WTC11 (cell line): ENCODE results near the gene SRC. TPM values are rescaled to one million over a fixed set of nuclear protein-coding genes. Genes with fewer than 3 reads are reported as not detected.

Source experiments
- ATAC-seq: fragments of 200-7000 bp; cut with Tn5 transposase; 2 replicates; pipeline ENCODE4 v1.10.0; 2021; ENCODE audit warnings: mild to moderate bottlenecking, moderate library complexity
- CTCF ChIA-PET: fragments of 300-600 bp; sonication (Branson Sonifier 250); formaldehyde crosslinking; loops from one replicate; lab custom pipeline; 2021; ENCODE audit warnings: antibody characterized with exemption; lab: Charles Lee
- POLR2A ChIA-PET: fragments of 350-600 bp; sonication (Branson Sonifier 250); formaldehyde crosslinking; loops from one replicate; lab custom pipeline; 2021; ENCODE audit warnings: antibody characterized with exemption; lab: Charles Lee
- DNase-seq: peaks from one replicate; pipeline ENCODE4 v3.0.0; 2021; ENCODE audit warnings: low spot score
- H3K27ac Mint-ChIP-seq: 2 replicates; pipeline ENCODE4 v1.8.0; 2021; ENCODE audit warnings: mixed read lengths
- H3K27me3 Mint-ChIP-seq: 2 replicates; pipeline ENCODE4 v1.8.0; 2021; ENCODE audit warnings: low read depth, mild to moderate bottlenecking, moderate library complexity, mixed read lengths
- H3K36me3 Mint-ChIP-seq: 2 replicates; pipeline ENCODE4 v1.8.0; 2021; ENCODE audit warnings: mixed read lengths
- H3K4me1 Mint-ChIP-seq: 2 replicates; pipeline ENCODE4 v1.8.0; 2022; ENCODE audit warnings: mixed read lengths
- H3K4me3 Mint-ChIP-seq: 2 replicates; pipeline ENCODE4 v1.8.0; 2021; ENCODE audit warnings: mild to moderate bottlenecking, moderate library complexity, mixed read lengths
- H3K9me3 Mint-ChIP-seq: 2 replicates; pipeline ENCODE4 v1.8.0; 2021; ENCODE audit warnings: mixed read lengths
- CBFB ChIP-seq: sonication (generic); formaldehyde crosslinking; IDR thresholded peaks from 2 replicates; pipeline ENCODE4 v1.8.1; 2022; ENCODE audit warnings: mild to moderate bottlenecking, low read depth, missing genetic modification reagents
- CREM ChIP-seq: sonication (generic); formaldehyde crosslinking; IDR thresholded peaks from 2 replicates; pipeline ENCODE4 v1.8.1; 2022; ENCODE audit warnings: mild to moderate bottlenecking, missing genetic modification reagents, moderate library complexity
- ELF4 ChIP-seq: sonication (generic); formaldehyde crosslinking; IDR thresholded peaks from 2 replicates; pipeline ENCODE4 v1.8.1; 2022; ENCODE audit warnings: low read depth, mild to moderate bottlenecking, moderate library complexity, missing genetic modification reagents
- EMX1 ChIP-seq: fragments of 250-450 bp; sonication (Bioruptor Pico); IDR thresholded peaks from 2 replicates; pipeline ENCODE4 v1.8.0; 2021; ENCODE audit warnings: mild to moderate bottlenecking
- ESRRA ChIP-seq: sonication (generic); formaldehyde crosslinking; IDR thresholded peaks from 2 replicates; pipeline ENCODE4 v1.8.1; 2022; ENCODE audit warnings: mild to moderate bottlenecking, missing genetic modification reagents, borderline replicate concordance
- FOXK1 ChIP-seq: sonication (generic); formaldehyde crosslinking; IDR thresholded peaks from 2 replicates; pipeline ENCODE4 v1.8.0; 2022; ENCODE audit warnings: mild to moderate bottlenecking, moderate library complexity, missing genetic modification reagents
- FOXP1 ChIP-seq: sonication (generic); formaldehyde crosslinking; IDR thresholded peaks from 2 replicates; pipeline ENCODE4 v1.8.0; 2022; ENCODE audit warnings: missing genetic modification reagents, mild to moderate bottlenecking, moderate library complexity, borderline replicate concordance
- IRF2 ChIP-seq: sonication (generic); formaldehyde crosslinking; IDR thresholded peaks from 2 replicates; pipeline ENCODE4 v1.8.0; 2022; ENCODE audit warnings: low read depth, missing genetic modification reagents, borderline replicate concordance
- JAZF1 ChIP-seq: fragments of 250-450 bp; sonication (Bioruptor Pico); IDR thresholded peaks from 2 replicates; pipeline ENCODE4 v1.9.0; 2021; ENCODE audit warnings: moderate library complexity, mild to moderate bottlenecking, inconsistent platforms
- NFE2L1 ChIP-seq: sonication (generic); formaldehyde crosslinking; IDR thresholded peaks from 2 replicates; pipeline ENCODE4 v1.8.1; 2023; ENCODE audit warnings: missing genetic modification reagents
- NR2C2 ChIP-seq: sonication (generic); formaldehyde crosslinking; IDR thresholded peaks from 2 replicates; pipeline ENCODE4 v1.8.0; 2022; ENCODE audit warnings: mild to moderate bottlenecking, missing genetic modification reagents
- NR3C1 ChIP-seq: sonication (generic); formaldehyde crosslinking; conservative IDR thresholded peaks from 2 replicates; pipeline ENCODE4 v1.8.1; 2023; ENCODE audit warnings: low read depth, mild to moderate bottlenecking, missing genetic modification reagents
- SOX15 ChIP-seq: fragments of 250-450 bp; sonication (Bioruptor Pico); IDR thresholded peaks from 2 replicates; pipeline ENCODE4 v1.9.0; 2021; ENCODE audit warnings: mild to moderate bottlenecking
- TEAD1 ChIP-seq: sonication (generic); formaldehyde crosslinking; IDR thresholded peaks from 2 replicates; pipeline ENCODE4 v1.8.0; 2022; ENCODE audit warnings: mild to moderate bottlenecking, missing genetic modification reagents
- ZNF138 ChIP-seq: sonication (generic); formaldehyde crosslinking; conservative IDR thresholded peaks from 2 replicates; pipeline ENCODE4 v1.8.1; 2022; ENCODE audit warnings: mild to moderate bottlenecking, moderate library complexity, missing genetic modification reagents
- ZNF263 ChIP-seq: sonication (generic); formaldehyde crosslinking; IDR thresholded peaks from 2 replicates; pipeline ENCODE4 v1.8.1; 2022; ENCODE audit warnings: low read depth, mild to moderate bottlenecking, moderate library complexity, missing genetic modification reagents
- ZNF671 ChIP-seq: fragments of 250-450 bp; sonication (Bioruptor Pico); IDR thresholded peaks from 2 replicates; pipeline ENCODE4 v1.8.0; 2021; ENCODE audit warnings: mild to moderate bottlenecking
- total RNA-seq: library from RNA; stranded (reverse); gene quantifications from 3 replicates; pipeline ENCODE4 v1.2.3, GENCODE V29; 2021
- TF ChIP-seq, protein P1 (sequence below): sonication (generic); formaldehyde crosslinking; IDR thresholded peaks from 2 replicates; pipeline ENCODE4 v1.8.1; 2023; ENCODE audit warnings: mild to moderate bottlenecking, missing genetic modification reagents
- TF ChIP-seq, protein P2 (sequence below): sonication (generic); formaldehyde crosslinking; IDR thresholded peaks from 2 replicates; pipeline ENCODE4 v1.8.0; 2022; ENCODE audit warnings: mild to moderate bottlenecking, missing genetic modification reagents
- TF ChIP-seq, protein P3 (sequence below): sonication (generic); formaldehyde crosslinking; IDR thresholded peaks from 2 replicates; pipeline ENCODE4 v1.8.1; 2023; ENCODE audit warnings: mild to moderate bottlenecking, missing genetic modification reagents, moderate library complexity
- TF ChIP-seq, protein P4 (sequence below): sonication (generic); formaldehyde crosslinking; IDR thresholded peaks from 2 replicates; pipeline ENCODE4 v1.8.1; 2022; ENCODE audit warnings: mild to moderate bottlenecking, moderate library complexity, missing genetic modification reagents
- TF ChIP-seq, protein P5 (sequence below): sonication (generic); formaldehyde crosslinking; IDR thresholded peaks from 2 replicates; pipeline ENCODE4 v1.8.1; 2023; ENCODE audit warnings: mild to moderate bottlenecking, missing genetic modification reagents, moderate library complexity
- TF ChIP-seq, protein P6 (sequence below): sonication (generic); formaldehyde crosslinking; IDR thresholded peaks from 2 replicates; pipeline ENCODE4 v1.8.0; 2022; ENCODE audit warnings: mild to moderate bottlenecking, missing genetic modification reagents
- TF ChIP-seq, protein P7 (sequence below): sonication (generic); formaldehyde crosslinking; conservative IDR thresholded peaks from 2 replicates; pipeline ENCODE4 v1.8.1; 2022; ENCODE audit warnings: mild to moderate bottlenecking, missing genetic modification reagents
- TF ChIP-seq, protein P8 (sequence below): sonication (generic); formaldehyde crosslinking; IDR thresholded peaks from 2 replicates; pipeline ENCODE4 v1.8.1; 2023; ENCODE audit warnings: mild to moderate bottlenecking, missing genetic modification reagents
- TF ChIP-seq, protein P9 (sequence below): sonication (generic); formaldehyde crosslinking; IDR thresholded peaks from 2 replicates; pipeline ENCODE4 v1.8.0; 2023; ENCODE audit warnings: mild to moderate bottlenecking, missing genetic modification reagents

The SRC gene
- total RNA-seq, 1 experiment from 2014 or later = 33.3 TPM

DNA sequence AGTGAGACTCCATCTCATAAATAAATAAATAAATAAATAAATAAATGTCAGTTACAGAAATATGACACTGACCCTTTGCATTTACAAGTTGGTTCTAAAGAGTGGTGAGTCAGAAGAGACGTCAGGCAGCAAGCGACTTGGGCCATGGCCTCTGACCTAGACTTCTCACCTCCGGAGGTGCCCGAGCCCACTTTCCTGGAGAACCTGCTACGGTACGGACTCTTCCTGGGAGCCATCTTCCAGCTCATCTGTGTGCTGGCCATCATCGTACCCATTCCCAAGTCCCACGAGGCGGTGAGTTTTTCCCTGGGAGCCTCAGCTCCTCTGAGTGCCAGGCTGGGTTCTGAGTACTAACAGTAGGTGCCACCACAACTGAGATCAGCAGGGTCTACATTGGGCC is 44.8 kb upstream of the SRC start:
- no peak overlapping the region for H3K27ac Mint-ChIP-seq
- TF ChIP-seq TEAD1 (no peak), NR2C2 (CRISPR knock-in tag) (no peak), SOX15 (CRISPR knock-in tag) (no peak), NFE2L1 (CRISPR knock-in tag) (no peak), CBFB (CRISPR knock-in tag) (no peak), ZNF263 (CRISPR knock-in tag) (no peak), JAZF1 (CRISPR knock-in tag) (no peak), CREM (CRISPR knock-in tag) (no peak), IRF2 (CRISPR knock-in tag) (no peak), ELF4 (CRISPR knock-in tag) (no peak), ESRRA (no peak)
- TF ChIP-seq, protein P1, sequence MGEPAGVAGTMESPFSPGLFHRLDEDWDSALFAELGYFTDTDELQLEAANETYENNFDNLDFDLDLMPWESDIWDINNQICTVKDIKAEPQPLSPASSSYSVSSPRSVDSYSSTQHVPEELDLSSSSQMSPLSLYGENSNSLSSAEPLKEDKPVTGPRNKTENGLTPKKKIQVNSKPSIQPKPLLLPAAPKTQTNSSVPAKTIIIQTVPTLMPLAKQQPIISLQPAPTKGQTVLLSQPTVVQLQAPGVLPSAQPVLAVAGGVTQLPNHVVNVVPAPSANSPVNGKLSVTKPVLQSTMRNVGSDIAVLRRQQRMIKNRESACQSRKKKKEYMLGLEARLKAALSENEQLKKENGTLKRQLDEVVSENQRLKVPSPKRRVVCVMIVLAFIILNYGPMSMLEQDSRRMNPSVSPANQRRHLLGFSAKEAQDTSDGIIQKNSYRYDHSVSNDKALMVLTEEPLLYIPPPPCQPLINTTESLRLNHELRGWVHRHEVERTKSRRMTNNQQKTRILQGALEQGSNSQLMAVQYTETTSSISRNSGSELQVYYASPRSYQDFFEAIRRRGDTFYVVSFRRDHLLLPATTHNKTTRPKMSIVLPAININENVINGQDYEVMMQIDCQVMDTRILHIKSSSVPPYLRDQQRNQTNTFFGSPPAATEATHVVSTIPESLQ (CRISPR knock-in tag) = no peak
- TF ChIP-seq, protein P2, sequence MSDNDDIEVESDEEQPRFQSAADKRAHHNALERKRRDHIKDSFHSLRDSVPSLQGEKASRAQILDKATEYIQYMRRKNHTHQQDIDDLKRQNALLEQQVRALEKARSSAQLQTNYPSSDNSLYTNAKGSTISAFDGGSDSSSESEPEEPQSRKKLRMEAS (CRISPR knock-in tag) = no peak
- TF ChIP-seq, protein P3, sequence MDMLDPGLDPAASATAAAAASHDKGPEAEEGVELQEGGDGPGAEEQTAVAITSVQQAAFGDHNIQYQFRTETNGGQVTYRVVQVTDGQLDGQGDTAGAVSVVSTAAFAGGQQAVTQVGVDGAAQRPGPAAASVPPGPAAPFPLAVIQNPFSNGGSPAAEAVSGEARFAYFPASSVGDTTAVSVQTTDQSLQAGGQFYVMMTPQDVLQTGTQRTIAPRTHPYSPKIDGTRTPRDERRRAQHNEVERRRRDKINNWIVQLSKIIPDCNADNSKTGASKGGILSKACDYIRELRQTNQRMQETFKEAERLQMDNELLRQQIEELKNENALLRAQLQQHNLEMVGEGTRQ (CRISPR knock-in tag) = no peak
- TF ChIP-seq, protein P4, sequence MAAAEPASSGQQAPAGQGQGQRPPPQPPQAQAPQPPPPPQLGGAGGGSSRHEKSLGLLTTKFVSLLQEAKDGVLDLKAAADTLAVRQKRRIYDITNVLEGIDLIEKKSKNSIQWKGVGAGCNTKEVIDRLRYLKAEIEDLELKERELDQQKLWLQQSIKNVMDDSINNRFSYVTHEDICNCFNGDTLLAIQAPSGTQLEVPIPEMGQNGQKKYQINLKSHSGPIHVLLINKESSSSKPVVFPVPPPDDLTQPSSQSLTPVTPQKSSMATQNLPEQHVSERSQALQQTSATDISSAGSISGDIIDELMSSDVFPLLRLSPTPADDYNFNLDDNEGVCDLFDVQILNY (CRISPR knock-in tag) = no peak
- TF ChIP-seq, protein P5, sequence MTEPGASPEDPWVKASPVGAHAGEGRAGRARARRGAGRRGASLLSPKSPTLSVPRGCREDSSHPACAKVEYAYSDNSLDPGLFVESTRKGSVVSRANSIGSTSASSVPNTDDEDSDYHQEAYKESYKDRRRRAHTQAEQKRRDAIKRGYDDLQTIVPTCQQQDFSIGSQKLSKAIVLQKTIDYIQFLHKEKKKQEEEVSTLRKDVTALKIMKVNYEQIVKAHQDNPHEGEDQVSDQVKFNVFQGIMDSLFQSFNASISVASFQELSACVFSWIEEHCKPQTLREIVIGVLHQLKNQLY = no peak
- TF ChIP-seq, protein P6, sequence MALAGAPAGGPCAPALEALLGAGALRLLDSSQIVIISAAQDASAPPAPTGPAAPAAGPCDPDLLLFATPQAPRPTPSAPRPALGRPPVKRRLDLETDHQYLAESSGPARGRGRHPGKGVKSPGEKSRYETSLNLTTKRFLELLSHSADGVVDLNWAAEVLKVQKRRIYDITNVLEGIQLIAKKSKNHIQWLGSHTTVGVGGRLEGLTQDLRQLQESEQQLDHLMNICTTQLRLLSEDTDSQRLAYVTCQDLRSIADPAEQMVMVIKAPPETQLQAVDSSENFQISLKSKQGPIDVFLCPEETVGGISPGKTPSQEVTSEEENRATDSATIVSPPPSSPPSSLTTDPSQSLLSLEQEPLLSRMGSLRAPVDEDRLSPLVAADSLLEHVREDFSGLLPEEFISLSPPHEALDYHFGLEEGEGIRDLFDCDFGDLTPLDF = no peak
- TF ChIP-seq, protein P7, sequence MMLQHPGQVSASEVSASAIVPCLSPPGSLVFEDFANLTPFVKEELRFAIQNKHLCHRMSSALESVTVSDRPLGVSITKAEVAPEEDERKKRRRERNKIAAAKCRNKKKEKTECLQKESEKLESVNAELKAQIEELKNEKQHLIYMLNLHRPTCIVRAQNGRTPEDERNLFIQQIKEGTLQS (CRISPR knock-in tag) = no peak
- TF ChIP-seq, all 79 proteins: peak for 0
- H3K27me3 Mint-ChIP-seq = no peaks in the 10 kb centered on the region
- ChIA-PET POLR2A (no interaction called here), CTCF (no interaction called here)
- H3K4me3 Mint-ChIP-seq = no peak overlapping the region
- H3K36me3 Mint-ChIP-seq = peaks cover 27% of the 10 kb centered on the region
- peaks cover 7% of the 10 kb centered on the region; the same call in 1 of the 2 replicates for H3K4me1 Mint-ChIP-seq
- DNase-seq (no peak), ATAC-seq (no peak)
- H3K9me3 Mint-ChIP-seq = no peaks in the 10 kb centered on the region

DNA sequence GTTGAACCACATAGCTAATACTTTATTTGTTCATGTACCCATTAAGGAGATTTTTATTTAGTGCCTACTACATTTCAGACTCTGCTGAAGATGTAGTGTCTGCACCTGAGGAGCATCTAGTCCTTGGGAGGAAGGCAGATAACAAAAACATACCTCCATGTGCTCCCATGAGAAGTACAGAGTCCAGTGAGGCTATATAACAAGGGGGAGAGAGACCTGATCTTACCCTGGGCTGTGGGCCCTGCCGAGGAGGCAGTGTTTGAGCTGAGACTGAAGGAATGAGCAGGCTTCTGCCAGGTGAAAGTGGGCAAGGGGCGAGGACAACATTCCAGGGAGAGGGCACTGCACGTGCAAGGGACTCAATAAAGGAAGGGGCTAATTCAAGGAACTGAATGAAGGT is 44.4 kb upstream of the SRC start:
- H3K27me3 Mint-ChIP-seq = no peaks in the 10 kb centered on the region
- H3K4me1 Mint-ChIP-seq = peaks cover 7% of the 10 kb centered on the region; the same call in 1 of the 2 replicates
- no peaks in the 10 kb centered on the region for H3K9me3 Mint-ChIP-seq
- DNase-seq (no peak), ATAC-seq (no peak)
- H3K4me3 Mint-ChIP-seq = no peak overlapping the region
- CTCF ChIA-PET = no interaction called here
- POLR2A ChIA-PET = no interaction called here
- peaks cover 27% of the 10 kb centered on the region for H3K36me3 Mint-ChIP-seq
- no peak overlapping the region for H3K27ac Mint-ChIP-seq
- TF ChIP-seq FOXP1 (CRISPR knock-in tag) (no peak), IRF2 (CRISPR knock-in tag) (no peak), EMX1 (CRISPR knock-in tag) (no peak), NR3C1 (CRISPR knock-in tag) (no peak), ZNF671 (CRISPR knock-in tag) (no peak), FOXK1 (CRISPR knock-in tag) (no peak), ZNF138 (CRISPR knock-in tag) (no peak)
- TF ChIP-seq, protein P8, sequence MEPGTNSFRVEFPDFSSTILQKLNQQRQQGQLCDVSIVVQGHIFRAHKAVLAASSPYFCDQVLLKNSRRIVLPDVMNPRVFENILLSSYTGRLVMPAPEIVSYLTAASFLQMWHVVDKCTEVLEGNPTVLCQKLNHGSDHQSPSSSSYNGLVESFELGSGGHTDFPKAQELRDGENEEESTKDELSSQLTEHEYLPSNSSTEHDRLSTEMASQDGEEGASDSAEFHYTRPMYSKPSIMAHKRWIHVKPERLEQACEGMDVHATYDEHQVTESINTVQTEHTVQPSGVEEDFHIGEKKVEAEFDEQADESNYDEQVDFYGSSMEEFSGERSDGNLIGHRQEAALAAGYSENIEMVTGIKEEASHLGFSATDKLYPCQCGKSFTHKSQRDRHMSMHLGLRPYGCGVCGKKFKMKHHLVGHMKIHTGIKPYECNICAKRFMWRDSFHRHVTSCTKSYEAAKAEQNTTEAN = no peak
- TF ChIP-seq, protein P9, sequence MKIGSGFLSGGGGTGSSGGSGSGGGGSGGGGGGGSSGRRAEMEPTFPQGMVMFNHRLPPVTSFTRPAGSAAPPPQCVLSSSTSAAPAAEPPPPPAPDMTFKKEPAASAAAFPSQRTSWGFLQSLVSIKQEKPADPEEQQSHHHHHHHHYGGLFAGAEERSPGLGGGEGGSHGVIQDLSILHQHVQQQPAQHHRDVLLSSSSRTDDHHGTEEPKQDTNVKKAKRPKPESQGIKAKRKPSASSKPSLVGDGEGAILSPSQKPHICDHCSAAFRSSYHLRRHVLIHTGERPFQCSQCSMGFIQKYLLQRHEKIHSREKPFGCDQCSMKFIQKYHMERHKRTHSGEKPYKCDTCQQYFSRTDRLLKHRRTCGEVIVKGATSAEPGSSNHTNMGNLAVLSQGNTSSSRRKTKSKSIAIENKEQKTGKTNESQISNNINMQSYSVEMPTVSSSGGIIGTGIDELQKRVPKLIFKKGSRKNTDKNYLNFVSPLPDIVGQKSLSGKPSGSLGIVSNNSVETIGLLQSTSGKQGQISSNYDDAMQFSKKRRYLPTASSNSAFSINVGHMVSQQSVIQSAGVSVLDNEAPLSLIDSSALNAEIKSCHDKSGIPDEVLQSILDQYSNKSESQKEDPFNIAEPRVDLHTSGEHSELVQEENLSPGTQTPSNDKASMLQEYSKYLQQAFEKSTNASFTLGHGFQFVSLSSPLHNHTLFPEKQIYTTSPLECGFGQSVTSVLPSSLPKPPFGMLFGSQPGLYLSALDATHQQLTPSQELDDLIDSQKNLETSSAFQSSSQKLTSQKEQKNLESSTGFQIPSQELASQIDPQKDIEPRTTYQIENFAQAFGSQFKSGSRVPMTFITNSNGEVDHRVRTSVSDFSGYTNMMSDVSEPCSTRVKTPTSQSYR = no peak
- TF ChIP-seq, protein P5 = no peak
